WI38 (cell line): ENCODE data around the gene NETO2.
"Not testable (repeated sequence)": the region's sequence is repeated elsewhere in the genome, so short reads cannot be mapped to it uniquely, and the experiment has no call there.

ENCODE experiments used
- H3K4me3 ChIP-seq: 2 replicates; pipeline ENCODE4 v1.5.1; 2011; ENCODE audit warnings: low read depth, mild to moderate bottlenecking, control low read depth, low read length
- CTCF ChIP-seq: IDR thresholded peaks from 2 replicates; pipeline ENCODE4 v1.5.1; 2012; ENCODE audit warnings: low read depth, mild to moderate bottlenecking, control low read depth, low read length

NETO2 gene

DNA sequence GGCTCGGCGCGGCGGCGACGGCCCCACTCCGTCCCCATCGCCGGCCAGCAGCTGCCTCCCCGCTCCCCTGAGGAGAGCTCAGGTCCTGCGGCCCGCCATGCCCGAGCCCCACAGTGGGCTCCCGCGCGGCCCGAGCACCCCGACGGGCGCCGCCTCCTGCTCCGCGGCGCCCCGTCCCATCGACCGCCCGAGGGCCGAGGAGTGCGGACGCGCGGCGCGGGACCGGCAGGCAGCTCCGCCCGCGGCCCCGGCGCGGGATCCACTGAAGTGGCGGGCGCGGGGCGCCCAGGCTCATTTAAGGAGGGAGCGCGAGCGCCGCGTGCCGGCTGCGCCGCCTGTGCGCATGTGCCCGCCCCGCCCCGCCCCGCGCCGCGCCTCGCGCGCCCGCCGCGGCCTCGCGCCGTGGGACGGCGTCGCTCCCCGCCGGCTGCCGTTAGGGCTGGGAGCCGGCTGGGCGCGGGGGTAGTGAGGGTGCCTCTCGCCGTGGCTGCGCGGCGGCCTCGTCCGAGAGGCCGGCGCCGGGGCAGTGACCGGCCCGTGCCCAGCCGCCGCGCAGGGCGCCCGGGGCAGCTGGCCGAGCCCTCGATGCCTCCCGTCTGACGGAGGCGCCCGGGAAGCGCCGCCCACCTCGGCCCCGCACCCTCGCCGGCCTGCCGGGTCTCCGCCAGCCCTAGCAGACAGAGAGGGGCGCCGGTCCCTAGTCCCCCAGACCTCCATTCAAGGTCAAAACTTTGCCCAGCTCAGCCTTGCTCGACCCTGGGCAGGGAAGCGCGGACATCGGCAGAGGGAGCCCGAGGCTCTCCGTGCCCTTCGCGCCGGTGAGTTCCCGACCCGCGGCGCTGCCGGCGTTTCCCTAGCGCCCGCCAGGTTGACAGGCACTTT, at the start of gene NETO2:
Gene NETO2 (minus strand): TSS at position 269 of the 882 bp plus-strand sequence. CDS start 333 bp downstream, outside the sequence.
- TF ChIP-seq CTCF: peak; percentile 61
- H3K4me3 ChIP-seq: peak within 1 kb of the TSS; percentile 66

DNA sequence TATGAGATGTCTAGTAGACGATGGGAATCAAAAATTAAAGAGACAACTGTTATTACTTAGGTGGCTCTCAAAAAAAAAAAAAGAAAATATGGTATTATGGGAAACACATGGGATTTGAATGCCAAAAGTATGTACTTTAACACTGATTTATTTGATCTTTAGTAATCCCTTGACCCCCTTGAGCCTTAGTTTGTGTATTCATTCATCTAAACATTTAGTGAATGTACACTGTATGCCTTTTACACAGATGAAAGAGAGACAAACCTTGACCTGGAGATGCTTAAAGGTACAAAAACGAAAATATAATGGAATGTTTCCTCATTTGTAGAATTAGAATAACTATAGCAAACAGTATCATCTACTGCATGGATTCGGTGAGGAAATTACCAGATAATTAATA, 38.6 kb upstream of the NETO2 start:
- no peak for TF ChIP-seq CTCF
- H3K4me3 ChIP-seq: no peak overlapping the region

- H3K4me3 ChIP-seq: not testable (repeated sequence)
Measured at GRCh38 chr16:47181066-47181465, 37.3 kb upstream of the NETO2 start.

DNA sequence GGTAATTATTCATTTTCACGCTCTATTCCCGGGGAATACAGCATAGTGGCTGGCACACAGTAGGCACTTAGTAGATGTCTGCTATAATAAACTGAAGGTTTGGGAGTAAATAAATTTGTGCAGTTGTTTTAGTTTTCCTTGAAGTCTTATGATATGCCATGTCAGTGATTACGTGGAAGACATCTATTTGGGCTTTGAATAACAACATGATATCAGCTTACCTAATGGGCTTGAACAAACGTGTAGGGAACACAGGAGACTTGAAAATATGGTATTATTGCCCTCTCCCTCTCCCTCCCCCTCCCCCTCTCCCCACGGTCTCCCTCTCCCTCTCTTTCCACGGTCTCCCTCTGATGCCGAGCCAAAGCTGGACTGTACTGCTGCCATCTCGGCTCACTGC, 36.3 kb upstream of the NETO2 start:
- H3K4me3 ChIP-seq: no peak overlapping the region

DNA sequence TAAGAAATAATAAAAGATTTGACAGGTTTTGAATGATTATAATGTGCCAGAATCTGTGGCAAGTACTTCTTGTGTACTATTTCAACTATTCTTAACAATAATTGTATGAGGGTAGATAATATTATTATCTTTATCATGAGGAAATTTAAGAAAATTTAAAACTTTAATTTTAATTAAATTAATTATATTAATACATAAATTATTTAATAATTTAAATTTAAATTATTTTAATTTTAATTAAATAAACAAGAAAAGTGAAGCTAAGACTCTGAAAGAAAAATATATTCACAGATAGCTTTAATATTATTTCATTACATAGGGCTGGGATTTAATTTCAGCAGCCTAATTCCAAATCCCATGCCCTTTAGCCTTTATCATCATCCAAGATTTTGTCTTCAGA, 31.4 kb upstream of the NETO2 start:
- no peak for TF ChIP-seq CTCF

More for the DNA sequence above, 36.3 kb upstream of the NETO2 start:
- TF ChIP-seq CTCF: no peak

GRCh38 chr16:47162670-47163420, 19.1 kb upstream of the NETO2 start:
- no peak for TF ChIP-seq CTCF
- no peak overlapping the region for H3K4me3 ChIP-seq

More for the DNA sequence above, 31.4 kb upstream of the NETO2 start:
- no peak overlapping the region for H3K4me3 ChIP-seq

DNA sequence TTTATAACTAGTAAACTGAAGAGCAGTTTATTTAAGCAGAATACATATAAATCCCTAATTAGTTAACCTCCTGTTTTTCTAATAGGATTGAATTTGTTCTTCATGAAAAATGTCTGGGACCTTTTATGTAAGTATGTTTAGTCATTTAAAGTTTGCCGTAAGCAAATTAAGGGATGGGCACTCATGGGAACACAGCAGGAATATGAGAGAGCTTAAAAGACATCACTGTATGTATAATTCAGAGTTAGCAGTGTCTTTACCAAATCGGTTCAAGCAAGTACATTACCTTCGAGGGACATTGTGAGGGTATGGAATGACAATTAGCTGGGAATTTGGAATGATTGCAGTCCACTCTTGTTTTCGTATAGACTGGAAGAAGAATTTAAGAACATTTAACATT, 17.7 kb upstream of the NETO2 start:
- TF ChIP-seq CTCF: no peak

More for the DNA sequence above, 17.7 kb upstream of the NETO2 start:
- no peak overlapping the region for H3K4me3 ChIP-seq
